Colon (tissue), 2 donors: ENCODE results near the gene MZT2B.
"Not testable (repeated sequence)": the region's sequence is repeated elsewhere in the genome, so short reads cannot be mapped to it uniquely, and the experiment has no call there.

Experiments used
- FAIRE-seq: peaks from 2 replicates; lab custom pipeline; 2012; peaks lifted over from hg19 to GRCh38; lab: Jason Lieb, UNC
- donor health status: control.
- donor health status: control.

MZT2B gene

GRCh38 chr2:130180404-130181324 is 1.4 kb upstream of the MZT2B start:
- not testable (repeated sequence) for FAIRE-seq

GRCh38 chr2:130181325-130181879 is 660 bp upstream of the MZT2B start, which contains the start of gene SMPD4:
SMPD4 (minus strand) TSS chr2:130181602; CDS start chr2:130176592, 5,010 bp downstream.
- FAIRE-seq = no peak

GRCh38 chr2:130182826-130183511 is 907 bp downstream of the MZT2B start:
- FAIRE-seq = not testable (repeated sequence)

- no peak for FAIRE-seq
These were observed 1.7 kb downstream of the MZT2B start for GRCh38 chr2:130183512-130184373.

GRCh38 chr2:130185436-130185835 is 3.4 kb downstream of the MZT2B start:
- no peak for FAIRE-seq

- no peak for FAIRE-seq
These were observed 3.8 kb downstream of the MZT2B start for GRCh38 chr2:130185896-130186295.

- FAIRE-seq = no peak
These were observed 4.3 kb downstream of the MZT2B start for GRCh38 chr2:130186391-130186790.

GRCh38 chr2:130187268-130187667 is 5.2 kb downstream of the MZT2B start:
- FAIRE-seq = no peak

- FAIRE-seq = not testable (repeated sequence)
These were observed 6.1 kb downstream of the MZT2B start for GRCh38 chr2:130187859-130188792.

GRCh38 chr2:130188958-130189357 is 6.9 kb downstream of the MZT2B start:
- FAIRE-seq = not testable (repeated sequence)

GRCh38 chr2:130190237-130190636 is 8.2 kb downstream of the MZT2B start:
- FAIRE-seq = no peak

- not testable (repeated sequence) for FAIRE-seq
These were observed 9.3 kb downstream of the MZT2B start for GRCh38 chr2:130191319-130191718.

GRCh38 chr2:130192451-130192850 is 10.4 kb downstream of the MZT2B start:
- FAIRE-seq = not testable (repeated sequence)

- not testable (repeated sequence) for FAIRE-seq
These were observed 11.8 kb downstream of the MZT2B start for GRCh38 chr2:130193824-130194223.

GRCh38 chr2:130195089-130195635 is 13.1 kb downstream of the MZT2B start:
- not testable (repeated sequence) for FAIRE-seq

- FAIRE-seq = not testable (repeated sequence)
These were observed 14.0 kb downstream of the MZT2B start for GRCh38 chr2:130196052-130196451.

- no peak for FAIRE-seq
These were observed 16.3 kb downstream of the MZT2B start, which contains the start of gene TUBA3E for GRCh38 chr2:130198343-130198742. TUBA3E (minus strand) TSS chr2:130198439; CDS start chr2:130198360, 79 bp downstream.

- not testable (repeated sequence) for FAIRE-seq
These were observed 20.5 kb downstream of the MZT2B start for GRCh38 chr2:130202518-130202917.

GRCh38 chr2:130203150-130203549 is 21.1 kb downstream of the MZT2B start:
- not testable (repeated sequence) for FAIRE-seq

- not testable (repeated sequence) for FAIRE-seq
These were observed 25.0 kb downstream of the MZT2B start for GRCh38 chr2:130207051-130207450.
